ENCODE data around the gene MACROD2. TPM values are rescaled to one million over a fixed set of nuclear protein-coding genes. Genes with fewer than 3 reads are reported as not detected.

Gene MACROD2
- total RNA-seq, 4 donors from 2014 or later, result 12.6 to 60.3 (median 18.9) TPM

GRCh38 chr20:15236812-15237211 is 1241.5 kb downstream of the MACROD2 start:
- H3K27ac ChIP-seq, result no peak overlapping the region
- no peaks in the 10 kb centered on the region for H3K9me3 ChIP-seq
- DNase-seq (ENCODE audit: low spot score in 2 of 2), result no peak
- 5% methylated on average over 1 of the region's 1 CpG for WGBS
- no peak overlapping the region for H3K4me3 ChIP-seq
- H3K36me3 ChIP-seq, result no peaks in the 10 kb centered on the region
- TF ChIP-seq CTCF (IDR thresholded peaks at IDR 0.05) (peak in 1 of 2 donors; percentile 8), EP300 (IDR thresholded peaks at IDR 0.05) (no peak), POLR2A (IDR thresholded peaks at IDR 0.05) (no peak), POLR2AphosphoS5 (IDR thresholded peaks at IDR 0.05) (no peak)
- H3K27me3 ChIP-seq, result no peaks in the 10 kb centered on the region
- H3K4me1 ChIP-seq, result no peaks in the 10 kb centered on the region

- Histone ChIP-seq H3K36me3 (no peaks in the 10 kb centered on the region), H3K9me3 (no peaks in the 10 kb centered on the region), H3K4me3 (no peak overlapping the region), H3K27me3 (no peaks in the 10 kb centered on the region), H3K4me1 (no peaks in the 10 kb centered on the region), H3K27ac (no peak overlapping the region)
- 95% methylated on average over 3 of the region's 3 CpGs for WGBS
- DNase-seq (ENCODE audit: low spot score in 2 of 2), result no peak
- no peak for TF ChIP-seq POLR2A (IDR thresholded peaks at IDR 0.05)
- TF ChIP-seq CTCF (IDR thresholded peaks at IDR 0.05), result no peak
- no peak for TF ChIP-seq POLR2AphosphoS5 (IDR thresholded peaks at IDR 0.05)
- no peak for TF ChIP-seq EP300 (IDR thresholded peaks at IDR 0.05)
Measured at GRCh38 chr20:15239542-15240206, 1244.4 kb downstream of the MACROD2 start.

- DNase-seq (ENCODE audit: low spot score in 2 of 2), result no peak
- Histone ChIP-seq H3K27ac (no peak overlapping the region), H3K27me3 (no peaks in the 10 kb centered on the region)
Measured at GRCh38 chr20:15240801-15241200, 1245.5 kb downstream of the MACROD2 start.

GRCh38 chr20:15241681-15242080 is 1246.4 kb downstream of the MACROD2 start:
- Histone ChIP-seq H3K4me3 (no peak overlapping the region), H3K27me3 (no peaks in the 10 kb centered on the region)
- TF ChIP-seq POLR2A (IDR thresholded peaks at IDR 0.05), result no peak
- TF ChIP-seq CTCF (IDR thresholded peaks at IDR 0.05), result no peak
- no peak for TF ChIP-seq EP300 (IDR thresholded peaks at IDR 0.05)
- TF ChIP-seq POLR2AphosphoS5 (IDR thresholded peaks at IDR 0.05), result no peak

More at GRCh38 chr20:15240801-15241200, 1245.5 kb downstream of the MACROD2 start:
- no peaks in the 10 kb centered on the region for H3K4me1 ChIP-seq
- no peak overlapping the region for H3K4me3 ChIP-seq
- H3K9me3 ChIP-seq, result no peaks in the 10 kb centered on the region
- no peaks in the 10 kb centered on the region for H3K36me3 ChIP-seq
- no peak for TF ChIP-seq POLR2A (IDR thresholded peaks at IDR 0.05)
- TF ChIP-seq EP300 (IDR thresholded peaks at IDR 0.05), result no peak
- no peak for TF ChIP-seq POLR2AphosphoS5 (IDR thresholded peaks at IDR 0.05)
- TF ChIP-seq CTCF (IDR thresholded peaks at IDR 0.05), result no peak
- WGBS, result 50% methylated on average over 1 of the region's 1 CpG

GRCh38 chr20:15242773-15243172 is 1247.5 kb downstream of the MACROD2 start:
- 62% methylated on average over 3 of the region's 3 CpGs for WGBS
- no peak for TF ChIP-seq POLR2A (IDR thresholded peaks at IDR 0.05)
- TF ChIP-seq EP300 (IDR thresholded peaks at IDR 0.05), result no peak
- no peak for TF ChIP-seq POLR2AphosphoS5 (IDR thresholded peaks at IDR 0.05)
- no peak for TF ChIP-seq CTCF (IDR thresholded peaks at IDR 0.05)
- H3K27me3 ChIP-seq, result no peaks in the 10 kb centered on the region
- H3K36me3 ChIP-seq, result no peaks in the 10 kb centered on the region
- H3K4me3 ChIP-seq, result no peak overlapping the region
- H3K4me1 ChIP-seq, result no peaks in the 10 kb centered on the region
- no peak overlapping the region for H3K27ac ChIP-seq
- no peak for DNase-seq (ENCODE audit: low spot score in 2 of 2)
- H3K9me3 ChIP-seq, result no peaks in the 10 kb centered on the region

More at GRCh38 chr20:15241681-15242080, 1246.4 kb downstream of the MACROD2 start:
- Histone ChIP-seq H3K36me3 (no peaks in the 10 kb centered on the region), H3K4me1 (no peaks in the 10 kb centered on the region), H3K9me3 (no peaks in the 10 kb centered on the region), H3K27ac (no peak overlapping the region)
- no peak for DNase-seq (ENCODE audit: low spot score in 2 of 2)

Measured in suprapubic skin (tissue), 4 donors.